IMR-90 (cell line): ENCODE results near the gene DRC7. TPM values are rescaled to one million over a fixed set of nuclear protein-coding genes. Genes with fewer than 3 reads are reported as not detected.

Source experiments
- ATAC-seq: fragments of 200-7000 bp; cut with Tn5 transposase; 2 replicates; pipeline ENCODE4 v1.9.1; 2020; ENCODE audit warnings: low read depth, mild to moderate bottlenecking, moderate library complexity
- BruUV-seq: library from RNA; stranded (reverse); fragments of 400-500 nt; replicated peaks from 2 replicates; lab custom pipeline; 2021; lab: Mats Ljungman, UMichigan
- CTCF ChIA-PET: fragments of 300-600 bp; formaldehyde crosslinking; extraction: SDS; loops from one replicate; lab custom pipeline; 2021; ENCODE audit warnings: antibody characterized with exemption; lab: Yijun Ruan, JAX
- POLR2A ChIA-PET: fragments of 300-600 bp; sonication (Branson Sonifier 250); formaldehyde crosslinking; loops from one replicate; lab custom pipeline; 2022; ENCODE audit warnings: antibody characterized with exemption; ENCODE audit not compliant: unreplicated experiment; lab: Charles Lee
- DNase-seq: peaks from one replicate; pipeline ENCODE4 v3.0.0; 2013
- H2AFZ ChIP-seq: replicated peaks from 2 replicates; pipeline ENCODE3; 2013; ENCODE audit warnings: low read length, mild to moderate bottlenecking; ENCODE audit not compliant: poor library complexity
- H2AK5ac ChIP-seq: 2 replicates; pipeline ENCODE4 v1.6.1; 2013; ENCODE audit warnings: low read depth, low read length, inconsistent platforms
- H2AK9ac ChIP-seq: replicated peaks from 2 replicates; pipeline ENCODE3; 2013; ENCODE audit warnings: mild to moderate bottlenecking, low read depth, low read length, moderate library complexity; ENCODE audit not compliant: poor library complexity
- H2BK120ac ChIP-seq: 2 replicates; pipeline ENCODE4 v1.6.1; 2013; ENCODE audit warnings: low read depth, low read length, inconsistent platforms
- H2BK15ac ChIP-seq: 3 replicates; pipeline ENCODE4 v1.6.1; 2013; ENCODE audit warnings: low read depth, low read length, inconsistent platforms
- H2BK20ac ChIP-seq: 2 replicates; pipeline ENCODE4 v1.6.1; 2013; ENCODE audit warnings: low read depth, mild to moderate bottlenecking, inconsistent platforms, low read length, moderate library complexity
- H2BK5ac ChIP-seq: 2 replicates; pipeline ENCODE4 v1.6.1; 2013; ENCODE audit warnings: mild to moderate bottlenecking, low read depth, low read length, inconsistent platforms; ENCODE audit not compliant: poor library complexity, severe bottlenecking
- H3K14ac ChIP-seq: replicated peaks from 2 replicates; pipeline ENCODE4 v1.6.1; 2013; ENCODE audit warnings: low read depth, low read length, inconsistent platforms
- H3K18ac ChIP-seq: 2 replicates; pipeline ENCODE4 v1.6.1; 2013; ENCODE audit warnings: low read depth, low read length, control low read depth
- H3K23ac ChIP-seq: 2 replicates; pipeline ENCODE4 v1.6.1; 2013; ENCODE audit warnings: low read depth, low read length, inconsistent platforms
- H3K27ac ChIP-seq: 2 replicates; pipeline ENCODE4 v1.5.1; 2013; ENCODE audit warnings: mild to moderate bottlenecking, control low read depth, low read length; ENCODE audit not compliant: insufficient read depth
- H3K27me3 ChIP-seq: 2 replicates; pipeline ENCODE4 v1.6.1; 2013; ENCODE audit warnings: low read length; ENCODE audit not compliant: control insufficient read depth, insufficient read depth
- H3K36me3 ChIP-seq: 2 replicates; pipeline ENCODE4 v1.6.1; 2013; ENCODE audit warnings: low read length, mixed read lengths; ENCODE audit not compliant: control insufficient read depth, insufficient read depth
- H3K4ac ChIP-seq: 2 replicates; pipeline ENCODE4 v1.6.1; 2013; ENCODE audit warnings: low read depth, low read length, inconsistent platforms
- H3K4me1 ChIP-seq: 2 replicates; pipeline ENCODE4 v1.6.1; 2013; ENCODE audit warnings: low read length, mixed read lengths; ENCODE audit not compliant: control insufficient read depth, insufficient read depth
- H3K4me2 ChIP-seq: 2 replicates; pipeline ENCODE4 v1.6.1; 2013; ENCODE audit warnings: low read depth, mild to moderate bottlenecking, control low read depth, low read length, moderate library complexity
- H3K4me3 ChIP-seq: 2 replicates; pipeline ENCODE4 v1.5.1; 2013; ENCODE audit warnings: low read depth, mild to moderate bottlenecking, control low read depth, low read length, moderate library complexity; ENCODE audit not compliant: insufficient read depth
- H3K56ac ChIP-seq: 2 replicates; pipeline ENCODE4 v1.6.1; 2013; ENCODE audit warnings: low read length, inconsistent platforms; ENCODE audit not compliant: insufficient read depth; ENCODE audit errors: extremely low read depth
- H3K79me1 ChIP-seq, 2 experiments: 2 replicates each; pipeline ENCODE4 v1.6.1; 2013; ENCODE audit warnings: low read length in 2 of 2, inconsistent platforms in 1 of 2, low read depth in 1 of 2
- H3K9ac ChIP-seq: 2 replicates; pipeline ENCODE4 v1.6.1; 2013; ENCODE audit warnings: low read depth, low read length, control low read depth
- H3K9me1 ChIP-seq: 2 replicates; pipeline ENCODE4 v1.6.1; 2013; ENCODE audit warnings: low read length, inconsistent platforms; ENCODE audit not compliant: insufficient read depth
- H3K9me3 ChIP-seq: 2 replicates; pipeline ENCODE4 v1.6.1; 2013; ENCODE audit warnings: low read length; ENCODE audit not compliant: control insufficient read depth, insufficient read depth
- H4K20me1 ChIP-seq: 2 replicates; pipeline ENCODE4 v1.6.1; 2013; ENCODE audit warnings: low read length, inconsistent platforms; ENCODE audit not compliant: insufficient read depth
- H4K5ac ChIP-seq: 2 replicates; pipeline ENCODE4 v1.6.1; 2013; ENCODE audit warnings: mild to moderate bottlenecking, low read depth, low read length, control low read depth
- H4K8ac ChIP-seq, 2 experiments: 2 replicates each; pipeline ENCODE4 v1.6.1; 2013; ENCODE audit warnings: low read depth in 2 of 2, low read length in 2 of 2, control low read depth in 1 of 2, inconsistent platforms in 1 of 2
- H4K91ac ChIP-seq: 2 replicates; pipeline ENCODE4 v1.6.1; 2013; ENCODE audit warnings: low read depth, low read length, inconsistent platforms; ENCODE audit not compliant: insufficient read depth
- BHLHE40 ChIP-seq: fragments of 150-350 bp; IDR thresholded peaks from 2 replicates; pipeline ENCODE4 v1.6.1; 2016; ENCODE audit warnings: mild to moderate bottlenecking, low read depth, low read length
- CEBPB ChIP-seq: IDR thresholded peaks from 2 replicates; pipeline ENCODE4 v1.6.1; 2012; ENCODE audit warnings: low read depth, low read length, improper control_type of control experiment
- CHD1 ChIP-seq: IDR thresholded peaks from 2 replicates; pipeline ENCODE4 v1.6.1; 2012; ENCODE audit warnings: low read depth, low read length, improper control_type of control experiment
- FOS ChIP-seq: fragments of 150-350 bp; IDR thresholded peaks from 2 replicates; pipeline ENCODE4 v1.6.1; 2016; ENCODE audit warnings: low read depth, low read length
- MAFK ChIP-seq: IDR thresholded peaks from 2 replicates; pipeline ENCODE4 v1.6.1; 2012; ENCODE audit warnings: low read depth, low read length, improper control_type of control experiment
- MAZ ChIP-seq: IDR thresholded peaks from 2 replicates; pipeline ENCODE4 v1.6.1; 2012; ENCODE audit warnings: low read depth, mild to moderate bottlenecking, low read length, improper control_type of control experiment, moderate library complexity, borderline replicate concordance
- MXI1 ChIP-seq: IDR thresholded peaks from 2 replicates; pipeline ENCODE4 v1.6.1; 2012; ENCODE audit warnings: low read depth, mild to moderate bottlenecking, low read length, moderate library complexity, borderline replicate concordance
- NFE2L2 ChIP-seq: fragments of 150-350 bp; IDR thresholded peaks from 2 replicates; pipeline ENCODE4 v1.6.1; 2016; ENCODE audit warnings: low read depth, mild to moderate bottlenecking, low read length
- POLR2A ChIP-seq: IDR thresholded peaks from 2 replicates; pipeline ENCODE4 v1.6.1; 2012; ENCODE audit warnings: mild to moderate bottlenecking, low read depth, low read length
- RAD21 ChIP-seq: IDR thresholded peaks from 2 replicates; pipeline ENCODE4 v1.6.1; 2012; ENCODE audit warnings: low read length, improper control_type of control experiment
- RCOR1 ChIP-seq: IDR thresholded peaks from 2 replicates; pipeline ENCODE4 v1.6.1; 2012; ENCODE audit warnings: mild to moderate bottlenecking, low read length, improper control_type of control experiment; ENCODE audit not compliant: insufficient replicate concordance
- RFX5 ChIP-seq: IDR thresholded peaks from 2 replicates; pipeline ENCODE4 v1.8.0; 2012; ENCODE audit warnings: low read depth, mild to moderate bottlenecking, low read length, moderate library complexity
- SMC3 ChIP-seq: fragments of 150-350 bp; IDR thresholded peaks from 2 replicates; pipeline ENCODE4 v1.6.1; 2016; ENCODE audit warnings: low read depth, mild to moderate bottlenecking, antibody characterized with exemption, low read length, moderate library complexity
- WGBS, 2 experiments: methylation state at CpG; one replicate each; pipeline versions ENCODE4 v1.1.5 to v1.1.7; 2013; ENCODE audit warnings: missing lambda C conversion rate in 2 of 2; ENCODE audit not compliant: insufficient read length in 1 of 2; ENCODE audit errors: extremely low coverage in 2 of 2; 5-methylcytosine and 5-hydroxymethylcytosine counted together
- dilution Hi-C: fragments of 300-500 bp; cut with HindIII; formaldehyde crosslinking; loops from one replicate; pipeline ENCODE4 v1.14.3; 2018; ENCODE audit warnings: low sequenced_read_pairs; ENCODE audit not compliant: unreplicated experiment
- in situ Hi-C: fragments of 300-500 bp; cut with MboI; formaldehyde crosslinking; loops from 3 replicates; pipeline ENCODE4 v1.14.3; 2019; ENCODE audit warnings: low sequenced_read_pairs, inconsistent platforms, mixed read lengths
- intact Hi-C: fragments of 100-400 bp; cut with micrococcal nuclease; formaldehyde crosslinking; loops from 2 replicates; pipeline ENCODE4 v1.10.0; 2022
- polyA plus RNA-seq, 3 experiments: library from polyadenylated mRNA; depleted of rRNA; stranded (reverse); fragments of >200 nt; gene quantifications; 2 replicates each; pipeline ENCODE4 v1.2.3, GENCODE V29; 2012; ENCODE audit warnings: low replicate concordance in 1 of 3
- total RNA-seq: library from RNA; depleted of rRNA; stranded (reverse); fragments of >200 nt; gene quantifications from 2 replicates; pipeline ENCODE4 v1.2.3, GENCODE V29; 2012
- TF ChIP-seq, protein P1 (sequence below): fragments of 150-350 bp; IDR thresholded peaks from 2 replicates; pipeline ENCODE4 v1.6.1; 2017; ENCODE audit warnings: mild to moderate bottlenecking, antibody characterized with exemption, low read length, low read depth
- TF ChIP-seq, protein P2 (sequence below): conservative IDR thresholded peaks from 2 replicates; pipeline ENCODE4 v1.5.1; 2012; ENCODE audit warnings: mild to moderate bottlenecking, low read depth, low read length, improper control_type of control experiment

The DRC7 gene
- total and polyA plus RNA-seq, 2 of the 4 experiments (the other 2 are of a cell fraction) = not detected

DNA sequence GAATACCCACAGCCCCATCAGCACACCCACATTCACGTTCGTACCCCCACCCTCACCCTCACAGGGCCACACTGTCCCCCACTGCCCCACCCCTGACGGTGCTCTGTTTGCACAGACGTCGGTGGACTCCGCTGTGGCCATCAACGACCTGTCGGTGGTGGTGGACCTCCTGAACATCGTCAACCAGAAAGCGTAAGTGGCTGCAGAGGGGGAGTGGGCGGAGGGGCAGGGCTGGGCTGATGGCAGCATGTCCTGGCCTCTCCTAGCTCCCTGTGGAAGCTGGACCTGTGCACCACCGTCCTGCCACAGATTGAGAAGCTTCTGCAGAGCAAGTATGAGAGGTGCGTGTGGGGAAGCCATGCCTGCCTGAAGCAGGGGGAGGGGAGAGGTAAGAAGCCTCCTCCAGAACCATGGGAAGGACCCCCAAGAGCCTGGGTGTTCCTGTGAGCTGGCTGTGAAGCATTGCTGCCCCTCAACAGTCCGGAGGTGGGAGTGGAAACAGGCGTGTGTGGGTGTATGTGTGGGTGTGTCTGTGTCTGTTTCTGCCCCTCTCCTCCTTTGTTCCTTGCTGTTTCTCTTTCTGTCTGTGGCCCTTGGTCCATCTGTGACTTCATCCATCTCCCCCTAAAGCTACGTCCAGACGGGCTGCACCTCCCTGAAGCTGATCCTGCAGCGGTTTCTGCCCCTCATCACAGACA, 61.3 kb downstream of the DRC7 start:
- Histone ChIP-seq H3K9me3 (no peaks in the 10 kb centered on the region), H3K4me3 (no peak overlapping the region), H3K56ac (no peak overlapping the region), H3K9me1 (no peaks in the 10 kb centered on the region), H3K36me3 (peaks cover 52% of the 10 kb centered on the region), H4K91ac (no peak overlapping the region), H2BK15ac (no peak overlapping the region), H2AFZ (no peak overlapping the region), H2BK5ac (no peak overlapping the region), H3K9ac (no peak overlapping the region), H3K27me3 (no peaks in the 10 kb centered on the region), H3K27ac (no peak overlapping the region), H3K79me1 (no peaks in the 10 kb centered on the region), H4K8ac (no peak overlapping the region), H3K14ac (no peak overlapping the region), H3K23ac (no peak overlapping the region), H2BK120ac (no peak overlapping the region), H2BK20ac (no peak overlapping the region), H3K18ac (no peak overlapping the region), H2AK9ac (no peak overlapping the region), H3K4me1 (0 out of 2 replicates have a peak, but pooled peaks cover 2% of the 10 kb centered on the region), H4K5ac (no peak overlapping the region), H2AK5ac (no peak overlapping the region), H4K20me1 (no peaks in the 10 kb centered on the region; the same call in 1 of the 2 replicates), H3K4ac (no peak overlapping the region), H3K4me2 (no peak overlapping the region)
- 100% methylated on average over 7 of the region's 18 CpGs; no CpG with 5 or more reads in 1 of the 2 experiments for WGBS, 2 experiments
- in situ Hi-C loops = loop anchor here (10.0 kb wide), 2 partner anchors 109 to 249 kb away; partner anchors contain the start of genes USB1 and ZNF319
- dilution Hi-C loops = no loop called here
- no TSS peak for BruUV-seq
- no peak for ATAC-seq
- ChIA-PET POLR2A (no interaction called here), CTCF (interaction anchor here (1.3 to 2.3 kb wide), 2 partner anchors 21 to 108 kb away, joined by 3 to 12 read pairs; partner anchors contain the start of gene KATNB1)
- intact Hi-C loops = no loop called here
- DNase-seq = no peak
- no peak for TF ChIP-seq RAD21
- no peak for TF ChIP-seq POLR2A
- TF ChIP-seq MAFK = no peak
- TF ChIP-seq RFX5 = no peak
- TF ChIP-seq SMC3 = no peak
- TF ChIP-seq NFE2L2 = no peak
- TF ChIP-seq MAZ = no peak
- TF ChIP-seq MXI1 = no peak
- TF ChIP-seq RCOR1 = no peak
- TF ChIP-seq CEBPB = no peak
- no peak for TF ChIP-seq BHLHE40
- TF ChIP-seq CHD1 = no peak
- TF ChIP-seq, protein P1, sequence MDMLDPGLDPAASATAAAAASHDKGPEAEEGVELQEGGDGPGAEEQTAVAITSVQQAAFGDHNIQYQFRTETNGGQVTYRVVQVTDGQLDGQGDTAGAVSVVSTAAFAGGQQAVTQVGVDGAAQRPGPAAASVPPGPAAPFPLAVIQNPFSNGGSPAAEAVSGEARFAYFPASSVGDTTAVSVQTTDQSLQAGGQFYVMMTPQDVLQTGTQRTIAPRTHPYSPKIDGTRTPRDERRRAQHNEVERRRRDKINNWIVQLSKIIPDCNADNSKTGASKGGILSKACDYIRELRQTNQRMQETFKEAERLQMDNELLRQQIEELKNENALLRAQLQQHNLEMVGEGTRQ = no peak
- no peak for TF ChIP-seq FOS
- TF ChIP-seq, protein P2, sequence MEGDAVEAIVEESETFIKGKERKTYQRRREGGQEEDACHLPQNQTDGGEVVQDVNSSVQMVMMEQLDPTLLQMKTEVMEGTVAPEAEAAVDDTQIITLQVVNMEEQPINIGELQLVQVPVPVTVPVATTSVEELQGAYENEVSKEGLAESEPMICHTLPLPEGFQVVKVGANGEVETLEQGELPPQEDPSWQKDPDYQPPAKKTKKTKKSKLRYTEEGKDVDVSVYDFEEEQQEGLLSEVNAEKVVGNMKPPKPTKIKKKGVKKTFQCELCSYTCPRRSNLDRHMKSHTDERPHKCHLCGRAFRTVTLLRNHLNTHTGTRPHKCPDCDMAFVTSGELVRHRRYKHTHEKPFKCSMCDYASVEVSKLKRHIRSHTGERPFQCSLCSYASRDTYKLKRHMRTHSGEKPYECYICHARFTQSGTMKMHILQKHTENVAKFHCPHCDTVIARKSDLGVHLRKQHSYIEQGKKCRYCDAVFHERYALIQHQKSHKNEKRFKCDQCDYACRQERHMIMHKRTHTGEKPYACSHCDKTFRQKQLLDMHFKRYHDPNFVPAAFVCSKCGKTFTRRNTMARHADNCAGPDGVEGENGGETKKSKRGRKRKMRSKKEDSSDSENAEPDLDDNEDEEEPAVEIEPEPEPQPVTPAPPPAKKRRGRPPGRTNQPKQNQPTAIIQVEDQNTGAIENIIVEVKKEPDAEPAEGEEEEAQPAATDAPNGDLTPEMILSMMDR = no peak
